ENCODE data around the gene FAM193A. TPM values are rescaled to one million over a fixed set of nuclear protein-coding genes. Genes with fewer than 3 reads are reported as not detected.
"Not testable (repeated sequence)": the region's sequence is repeated elsewhere in the genome, so short reads cannot be mapped to it uniquely, and the experiment has no call there.

FAM193A gene
- polyA plus RNA-seq, 1 donor = 31.3 TPM

GRCh38 chr4:2649604-2650114, 113.2 kb downstream of the FAM193A start:
- DNase-seq = no peak

- no peak for DNase-seq
Observed at GRCh38 chr4:2650276-2650675, 113.8 kb downstream of the FAM193A start.

GRCh38 chr4:2651546-2651945, 115.1 kb downstream of the FAM193A start:
- DNase-seq = no peak

DNA sequence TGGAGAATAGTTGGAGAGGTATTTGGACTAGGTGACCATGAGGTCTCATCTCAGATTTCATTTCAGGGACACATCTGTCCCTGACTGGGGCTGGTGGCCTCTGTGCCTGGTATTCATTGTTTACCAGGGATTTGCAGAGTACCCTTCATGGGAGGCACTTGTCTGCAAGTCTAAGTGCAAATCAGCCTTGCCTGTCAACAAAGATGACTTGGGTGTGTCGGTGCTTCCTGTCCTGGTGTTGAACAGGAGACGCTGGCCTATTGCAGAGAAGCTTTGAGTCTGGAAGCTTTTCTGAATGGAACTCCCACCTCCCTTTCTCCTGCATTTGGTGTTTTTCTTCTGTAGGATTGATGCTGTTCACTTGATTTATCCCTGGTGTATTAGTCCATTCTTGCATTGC, 115.6 kb downstream of the FAM193A start:
- no peak for DNase-seq

DNA sequence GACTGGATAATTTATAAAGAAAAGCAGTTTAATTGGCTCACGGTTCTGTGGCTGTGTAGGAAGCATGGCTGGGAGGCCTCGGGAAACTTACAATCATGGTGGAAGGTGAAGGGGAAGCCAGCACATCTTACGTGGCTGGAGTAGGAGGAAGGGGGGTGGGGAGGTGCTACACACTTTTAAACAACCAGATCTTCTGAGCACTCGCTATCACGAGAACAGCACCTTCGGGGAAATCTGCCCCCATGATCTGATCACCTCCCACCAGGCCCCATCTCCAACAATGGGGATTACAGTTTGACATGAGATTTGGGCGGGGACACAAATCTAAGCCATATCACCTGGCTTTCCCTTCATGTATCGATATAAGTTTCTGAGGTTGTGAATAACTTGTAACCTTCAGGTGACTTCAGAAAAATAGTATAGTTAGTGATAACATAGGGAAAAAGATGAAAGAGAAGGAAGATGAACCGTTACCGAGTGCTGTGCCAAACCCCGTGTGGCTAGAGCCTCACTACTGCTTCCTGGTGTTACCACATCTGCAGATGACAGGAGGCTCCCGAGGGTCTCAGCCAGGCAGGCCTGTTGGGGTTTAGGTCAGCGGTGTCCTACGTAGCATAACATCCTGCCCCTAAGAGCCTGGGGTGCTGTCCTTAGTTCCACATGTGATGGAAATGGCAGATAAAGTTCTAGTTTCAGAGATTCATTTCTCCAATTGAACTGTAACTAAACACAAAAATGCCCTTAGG, 116.1 kb downstream of the FAM193A start:
- no peak for DNase-seq

DNA sequence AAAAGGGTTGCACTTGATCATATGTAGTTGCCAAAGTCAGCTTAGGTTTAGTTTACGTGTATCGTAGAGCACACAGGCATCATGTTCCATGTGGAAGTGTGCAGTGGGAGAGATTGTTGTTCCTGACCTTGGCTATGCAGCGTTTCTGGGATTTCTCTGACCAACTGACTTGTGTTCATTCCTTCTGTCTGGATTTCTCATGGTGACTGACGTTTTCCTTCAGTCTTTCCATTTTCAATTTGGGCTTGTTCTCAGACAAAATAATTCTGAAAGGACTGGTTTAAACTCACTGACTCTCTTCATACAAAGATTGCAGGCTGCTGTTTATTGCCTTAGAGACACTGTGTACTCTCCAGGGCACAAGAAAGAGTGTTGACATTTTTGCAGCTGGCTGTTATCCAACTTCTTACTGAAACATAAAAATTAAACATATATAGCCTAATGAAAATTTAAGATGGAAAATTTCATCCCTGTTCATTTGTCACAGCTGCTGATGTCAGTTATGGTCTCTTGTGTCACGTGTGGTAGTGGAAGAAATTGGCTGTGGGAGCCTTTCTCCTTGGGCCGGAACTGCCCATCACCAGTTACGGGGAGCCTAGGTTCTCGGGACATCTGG, 124.3 kb downstream of the FAM193A start:
- peak; percentile 28 for DNase-seq

- no peak for DNase-seq
Observed at GRCh38 chr4:2662598-2662997, 126.2 kb downstream of the FAM193A start.

- DNase-seq = no peak
Observed at GRCh38 chr4:2663275-2663674, 126.8 kb downstream of the FAM193A start.

- no peak for DNase-seq
Observed at GRCh38 chr4:2666722-2667247, 130.3 kb downstream of the FAM193A start.

- DNase-seq = no peak
Observed at GRCh38 chr4:2667428-2667827, 131.0 kb downstream of the FAM193A start.

DNA sequence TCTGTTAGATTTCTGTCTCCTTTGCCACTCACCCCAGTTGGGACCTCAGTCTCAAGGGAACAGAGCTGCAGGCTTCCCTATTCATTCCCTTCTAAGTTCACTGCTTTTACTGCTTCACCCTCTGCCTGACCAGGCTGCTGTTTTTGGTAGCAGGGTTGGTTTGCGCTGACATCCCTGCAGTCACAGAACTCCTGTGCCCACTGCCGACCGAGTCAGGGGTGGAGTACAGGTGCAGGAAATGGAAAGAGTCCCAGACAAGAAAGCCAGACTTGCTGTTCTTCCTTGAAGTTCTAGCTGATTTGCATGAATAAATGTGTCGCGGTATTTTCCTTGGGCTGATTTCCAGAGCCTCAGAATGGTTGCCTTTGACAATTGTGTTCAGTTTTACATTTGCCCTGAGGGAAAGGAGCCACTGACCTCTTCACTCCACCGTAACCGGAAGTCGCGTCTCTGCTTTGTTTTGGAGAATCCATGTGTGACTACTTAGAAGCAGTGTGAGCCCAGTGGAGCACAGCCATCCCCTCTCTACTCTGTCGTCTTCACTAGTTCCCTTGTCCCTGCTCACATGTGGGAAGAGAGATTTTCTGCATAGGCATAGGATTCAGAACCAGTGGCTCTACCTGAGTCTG, 134.9 kb downstream of the FAM193A start:
- DNase-seq = peak; percentile 42

DNA sequence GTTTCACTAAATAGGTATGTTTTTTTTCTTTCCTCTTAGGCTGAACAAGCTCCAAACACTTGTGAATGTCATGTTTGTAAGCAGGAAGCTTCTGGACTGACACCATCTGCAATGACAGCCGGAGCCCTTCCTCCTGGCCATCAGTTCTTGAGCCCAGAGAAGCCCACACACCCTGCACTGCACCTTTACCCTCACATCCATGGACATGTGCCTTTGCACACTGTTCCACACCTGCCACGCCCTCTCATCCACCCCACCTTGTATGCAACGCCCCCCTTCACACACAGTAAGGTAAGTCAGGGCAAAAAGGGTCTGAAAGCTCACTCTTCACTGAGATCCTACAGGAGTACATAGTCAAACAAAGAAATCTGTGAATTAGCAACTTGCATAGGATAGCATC, 135.6 kb downstream of the FAM193A start:
- DNase-seq = no peak

- no peak for DNase-seq
Observed at GRCh38 chr4:2672700-2673099, 136.3 kb downstream of the FAM193A start.

DNA sequence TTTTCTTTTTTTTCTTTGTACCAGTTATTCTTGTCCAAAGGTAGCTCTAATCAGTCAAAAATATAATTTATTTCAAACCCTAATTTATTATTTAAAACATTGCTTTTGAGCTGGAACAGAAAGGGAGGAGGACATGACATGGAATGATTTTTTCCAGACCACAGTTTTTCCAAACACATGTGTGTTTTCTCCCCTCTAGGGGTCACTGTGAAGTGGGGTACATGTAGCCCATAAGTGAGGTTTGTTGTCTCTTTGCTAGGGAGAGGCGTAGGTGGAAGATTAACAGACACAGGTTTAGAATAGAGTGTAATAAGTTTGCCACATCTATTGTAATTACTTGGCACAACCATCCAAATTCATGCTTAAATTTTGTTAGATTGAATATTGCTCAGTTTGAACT, 136.7 kb downstream of the FAM193A start:
- no peak for DNase-seq

GRCh38 chr4:2679762-2680161, 143.3 kb downstream of the FAM193A start:
- not testable (repeated sequence) for DNase-seq

GRCh38 chr4:2684486-2684885, 148.0 kb downstream of the FAM193A start:
- no peak for DNase-seq

- DNase-seq = no peak
Observed at GRCh38 chr4:2685541-2685940, 149.1 kb downstream of the FAM193A start.

DNA sequence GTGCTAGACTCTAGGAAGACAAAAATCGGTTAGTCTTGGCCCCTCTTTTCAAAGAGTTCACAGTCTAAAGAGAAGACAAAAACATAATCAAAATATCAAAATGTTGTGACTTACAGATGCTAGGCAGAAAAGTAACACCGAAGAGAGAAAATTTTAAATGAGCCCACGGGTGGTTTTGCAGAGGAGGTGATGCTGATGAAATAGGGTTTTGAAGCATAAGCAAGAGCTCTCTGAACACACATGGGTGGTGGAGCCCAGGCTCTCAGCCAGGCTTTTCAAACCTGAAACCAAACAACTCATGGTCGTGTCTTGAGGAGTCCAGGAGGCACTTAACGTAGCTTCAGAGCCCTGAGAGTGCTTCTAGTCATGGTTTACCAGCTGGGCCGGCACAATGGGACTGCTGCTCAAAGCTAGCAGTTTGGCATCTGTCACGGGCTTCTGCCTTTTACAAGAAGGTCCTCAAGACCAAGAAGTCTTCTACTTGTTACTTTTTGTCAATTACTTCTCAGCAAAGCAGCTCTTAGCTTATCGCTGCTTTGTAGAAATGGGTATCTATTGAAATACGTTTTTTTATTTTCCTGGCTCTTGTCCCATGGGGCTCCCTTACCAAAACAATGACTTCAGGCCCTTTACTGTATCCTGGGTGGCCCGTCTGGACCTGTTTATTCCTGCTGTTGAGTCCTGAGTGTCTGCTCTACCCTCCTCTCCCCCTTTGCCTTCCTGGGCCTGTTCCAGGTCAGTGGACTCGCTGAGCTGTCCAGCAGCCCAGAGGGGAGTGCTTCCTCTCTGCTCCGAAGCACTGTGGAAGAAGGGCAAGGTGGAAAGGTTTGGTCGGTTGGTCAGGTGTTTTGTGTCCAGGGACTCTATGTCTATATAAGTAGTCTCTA, 150.2 kb downstream of the FAM193A start:
- DNase-seq = no peak

- DNase-seq = no peak
Observed at GRCh38 chr4:2688281-2688680, 151.8 kb downstream of the FAM193A start.

DNA sequence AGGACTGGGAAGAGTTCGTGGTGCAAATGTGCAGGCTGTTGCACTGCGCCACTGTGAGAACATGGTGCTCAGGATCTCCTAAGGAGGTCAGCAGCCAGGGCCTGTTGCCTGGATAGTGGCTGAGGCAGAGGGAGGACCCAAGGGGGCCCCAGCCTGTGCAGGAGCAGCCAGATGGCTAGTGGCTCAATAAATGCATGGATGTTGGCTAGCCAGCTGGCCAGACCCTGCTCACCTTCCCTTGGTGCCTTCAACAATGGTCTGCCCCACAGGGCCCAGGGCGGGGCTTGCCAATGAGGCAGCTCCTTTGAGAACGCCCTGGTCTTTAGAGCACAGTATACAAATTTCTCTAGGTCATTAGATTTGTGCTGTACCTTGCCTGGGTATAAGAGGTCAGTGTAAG, 152.2 kb downstream of the FAM193A start:
- DNase-seq = no peak

DNA sequence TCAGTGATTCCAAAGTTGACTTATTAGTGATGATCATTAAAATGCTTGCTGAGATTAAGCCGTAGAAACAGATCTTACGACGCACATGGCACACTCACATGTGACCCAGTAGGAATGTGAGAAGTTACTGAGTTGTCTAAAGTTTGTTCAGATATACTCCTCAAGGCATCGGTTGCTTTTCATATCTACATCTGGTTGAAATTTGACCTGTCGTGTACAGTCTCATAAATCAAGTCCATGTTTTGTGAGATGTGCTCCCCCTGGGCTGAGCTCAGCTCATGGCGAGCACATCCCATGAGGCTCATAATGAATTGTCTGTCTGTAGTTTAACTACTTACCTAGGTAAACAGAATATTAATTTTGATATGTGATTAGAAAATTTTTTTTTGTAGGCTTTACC, 152.7 kb downstream of the FAM193A start:
- no peak for DNase-seq

Data from left kidney (tissue), 2 donors.